ENCODE measurements around the gene SLC25A23. TPM values are rescaled to one million over a fixed set of nuclear protein-coding genes. Genes with fewer than 3 reads are reported as not detected.
A peak's percentile ranks its signal among the peaks of the same experiment; 100 is the strongest.
"Not testable (repeated sequence)": the region's sequence is repeated elsewhere in the genome, so short reads cannot be mapped to it uniquely, and the experiment has no call there.

Gene SLC25A23
- polyA plus RNA-seq (2013), result 5.9 TPM

- peaks cover 0 to 31% (median 24%) of the 10 kb centered on the region in 4 experiments for H3K4me1 ChIP-seq (ENCODE audit: control extremely low read depth in 1 of 4, control insufficient read depth in 4 of 4, insufficient read depth in 4 of 4, low read length in 3 of 4)
- peak; percentile 51 to 64 (median 56) for DNase-seq
- WGBS (ENCODE audit: insufficient coverage), result 4% methylated on average over 44 of the region's 70 CpGs
- POLR2A ChIA-PET, result no interaction called here
- peaks cover 0 to 17% (median 5%) of the 10 kb centered on the region in 5 experiments for H3K27me3 ChIP-seq (replicated peaks in 2 of 5; ENCODE audit: control insufficient read depth in 4 of 5, insufficient read depth in 5 of 5, low read length in 4 of 5)
- peak within 1 kb of the TSS; percentile 44 to 85 (median 75) for H3K4me3 ChIP-seq (ENCODE audit: control insufficient read depth in 1 of 7, extremely low read depth in 1 of 7, insufficient read depth in 4 of 7, low read depth in 2 of 7, low read length in 6 of 7)
- peaks cover 0 to 6% (median 4%) of the 10 kb centered on the region in 4 experiments for H3K36me3 ChIP-seq (ENCODE audit: control insufficient read depth in 4 of 4, insufficient read depth in 4 of 4, low read length in 3 of 4)
- H3K27ac ChIP-seq (ENCODE audit: insufficient read depth in 1 of 2, low read depth in 1 of 2, low read length in 2 of 2, poor library complexity in 1 of 2, severe bottlenecking in 2 of 2), result no peak within 1 kb of the TSS
- CTCF ChIA-PET, result no interaction called here
- H3K9me3 ChIP-seq (ENCODE audit: control extremely low read depth in 1 of 5, control insufficient read depth in 4 of 5, insufficient read depth in 2 of 5, low read depth in 1 of 5, low read length in 4 of 5), result peaks cover 0 to 12% (median 4%) of the 10 kb centered on the region in 5 experiments
Measured at GRCh38 chr19:6459262-6460098, at the start of gene SLC25A23. SLC25A23 (minus strand) TSS chr19:6459792; CDS start chr19:6459628, 164 bp downstream.

- POLR2A ChIA-PET; H3K27me3 ChIP-seq (replicated peaks in 2 of 5; ENCODE audit: control insufficient read depth in 4 of 5, insufficient read depth in 5 of 5, low read length in 4 of 5); H3K4me1 ChIP-seq (ENCODE audit: control extremely low read depth in 1 of 4, control insufficient read depth in 4 of 4, insufficient read depth in 4 of 4, low read length in 3 of 4); H3K9me3 ChIP-seq (ENCODE audit: control extremely low read depth in 1 of 5, control insufficient read depth in 4 of 5, insufficient read depth in 2 of 5, low read depth in 1 of 5, low read length in 4 of 5); H3K27ac ChIP-seq (ENCODE audit: insufficient read depth in 1 of 2, low read depth in 1 of 2, low read length in 2 of 2, poor library complexity in 1 of 2, severe bottlenecking in 2 of 2); H3K36me3 ChIP-seq (ENCODE audit: control insufficient read depth in 4 of 4, insufficient read depth in 4 of 4, low read length in 3 of 4); H3K4me3 ChIP-seq (ENCODE audit: control insufficient read depth in 1 of 7, extremely low read depth in 1 of 7, insufficient read depth in 4 of 7, low read depth in 2 of 7, low read length in 6 of 7); DNase-seq: not testable (repeated sequence)
- 100% methylated on average over 2 of the region's 9 CpGs for WGBS (ENCODE audit: insufficient coverage)
- CTCF ChIA-PET, result interaction anchor here (1.2 to 1.6 kb wide), 3 partner anchors 8 to 16 kb away, joined by 3 to 4 read pairs (median 3); no protein-coding TSS in a partner anchor
Measured at GRCh38 chr19:6508028-6508771, 48.6 kb upstream of the SLC25A23 start.

GRCh38 chr19:6503407-6504201 is 44.0 kb upstream of the SLC25A23 start:
- peaks cover 0 to 22% (median 17%) of the 10 kb centered on the region in 4 experiments for H3K4me1 ChIP-seq (ENCODE audit: control extremely low read depth in 1 of 4, control insufficient read depth in 4 of 4, insufficient read depth in 4 of 4, low read length in 3 of 4)
- POLR2A ChIA-PET, result no interaction called here

GRCh38 chr19:6501740-6502648 is 42.4 kb upstream of the SLC25A23 start, which contains the start of gene TUBB4A:
TUBB4A (minus strand) TSS chr19:6502309; CDS start chr19:6502212, 97 bp downstream.
- Histone ChIP-seq H3K4me3 (ENCODE audit: control insufficient read depth in 1 of 7, extremely low read depth in 1 of 7, insufficient read depth in 4 of 7, low read depth in 2 of 7, low read length in 6 of 7) (peak within 1 kb of the TSS; percentile 44 to 78 (median 61)), H3K27me3 (replicated peaks in 2 of 5; ENCODE audit: control insufficient read depth in 4 of 5, insufficient read depth in 5 of 5, low read length in 4 of 5) (peaks cover 0 to 4% (median 0%) of the 10 kb centered on the region in 5 experiments), H3K27ac (ENCODE audit: insufficient read depth in 1 of 2, low read depth in 1 of 2, low read length in 2 of 2, poor library complexity in 1 of 2, severe bottlenecking in 2 of 2) (no peak within 1 kb of the TSS), H3K9me3 (ENCODE audit: control extremely low read depth in 1 of 5, control insufficient read depth in 4 of 5, insufficient read depth in 2 of 5, low read depth in 1 of 5, low read length in 4 of 5) (no peaks in the 10 kb centered on the region), H3K36me3 (ENCODE audit: control insufficient read depth in 4 of 4, insufficient read depth in 4 of 4, low read length in 3 of 4) (no peaks in the 10 kb centered on the region), H3K4me1 (ENCODE audit: control extremely low read depth in 1 of 4, control insufficient read depth in 4 of 4, insufficient read depth in 4 of 4, low read length in 3 of 4) (peaks cover 0 to 22% (median 17%) of the 10 kb centered on the region in 4 experiments)
- DNase-seq, result peak in 2 of 3 donors; percentile 33 to 57
- CTCF ChIA-PET, result interaction anchor here (1.2 to 2.8 kb wide), 2 partner anchors 16 to 20 kb away, joined by 4 to 18 read pairs; partner anchors contain the start of gene DENND1C
- POLR2A ChIA-PET, result interaction anchor here (0.6 kb wide), 1 partner anchor 1706 kb away, joined by 4 read pairs; no protein-coding TSS in a partner anchor
- WGBS (ENCODE audit: insufficient coverage), result under 1% methylated on average over 47 of the region's 71 CpGs

More at GRCh38 chr19:6503407-6504201, 44.0 kb upstream of the SLC25A23 start:
- Histone ChIP-seq H3K9me3 (ENCODE audit: control extremely low read depth in 1 of 5, control insufficient read depth in 4 of 5, insufficient read depth in 2 of 5, low read depth in 1 of 5, low read length in 4 of 5) (no peaks in the 10 kb centered on the region), H3K4me3 (ENCODE audit: control insufficient read depth in 1 of 7, extremely low read depth in 1 of 7, insufficient read depth in 4 of 7, low read depth in 2 of 7, low read length in 6 of 7) (no peak overlapping the region), H3K27me3 (replicated peaks in 2 of 5; ENCODE audit: control insufficient read depth in 4 of 5, insufficient read depth in 5 of 5, low read length in 4 of 5) (peaks cover 0 to 4% (median 0%) of the 10 kb centered on the region in 5 experiments), H3K27ac (ENCODE audit: insufficient read depth in 1 of 2, low read depth in 1 of 2, low read length in 2 of 2, poor library complexity in 1 of 2, severe bottlenecking in 2 of 2) (no peak overlapping the region), H3K36me3 (ENCODE audit: control insufficient read depth in 4 of 4, insufficient read depth in 4 of 4, low read length in 3 of 4) (no peaks in the 10 kb centered on the region)
- WGBS (ENCODE audit: insufficient coverage), result 95% methylated on average over 4 of the region's 9 CpGs
- CTCF ChIA-PET, result interaction anchor here (1.0 to 2.8 kb wide), 3 partner anchors 18 to 310 kb away, joined by 3 to 18 read pairs (median 4); partner anchors contain the start of gene DENND1C
- no peak for DNase-seq

- DNase-seq, result no peak
- peaks cover 0 to 22% (median 17%) of the 10 kb centered on the region in 4 experiments for H3K4me1 ChIP-seq (ENCODE audit: control extremely low read depth in 1 of 4, control insufficient read depth in 4 of 4, insufficient read depth in 4 of 4, low read length in 3 of 4)
- H3K9me3 ChIP-seq (ENCODE audit: control extremely low read depth in 1 of 5, control insufficient read depth in 4 of 5, insufficient read depth in 2 of 5, low read depth in 1 of 5, low read length in 4 of 5), result no peaks in the 10 kb centered on the region
- H3K36me3 ChIP-seq (ENCODE audit: control insufficient read depth in 4 of 4, insufficient read depth in 4 of 4, low read length in 3 of 4), result no peaks in the 10 kb centered on the region
- peak overlapping the region in 6 of 7 experiments; percentile 51 to 78 (median 64) for H3K4me3 ChIP-seq (ENCODE audit: control insufficient read depth in 1 of 7, extremely low read depth in 1 of 7, insufficient read depth in 4 of 7, low read depth in 2 of 7, low read length in 6 of 7)
- H3K27me3 ChIP-seq (replicated peaks in 2 of 5; ENCODE audit: control insufficient read depth in 4 of 5, insufficient read depth in 5 of 5, low read length in 4 of 5), result peaks cover 0 to 4% (median 0%) of the 10 kb centered on the region in 5 experiments
- ChIA-PET CTCF (interaction anchor here (1.1 kb wide), 1 partner anchor 131 kb away, joined by 3 read pairs; no protein-coding TSS in a partner anchor), POLR2A (no interaction called here)
- no peak overlapping the region for H3K27ac ChIP-seq (ENCODE audit: insufficient read depth in 1 of 2, low read depth in 1 of 2, low read length in 2 of 2, poor library complexity in 1 of 2, severe bottlenecking in 2 of 2)
- WGBS (ENCODE audit: insufficient coverage), result 63% methylated on average over 16 of the region's 24 CpGs
Measured at GRCh38 chr19:6500837-6501739, 41.5 kb upstream of the SLC25A23 start.
